T-cell (primary cell): ENCODE results near the gene ARHGAP8. TPM values are rescaled to one million over a fixed set of nuclear protein-coding genes. Genes with fewer than 3 reads are reported as not detected.

Experiments used
- ATAC-seq, 4 experiments: fragments of 200-7000 bp in 3 of 4; fragments of 150-1000 bp in 1 of 4; cut with Tn5 transposase; replicated peaks in 1 of 4; 1 replicate in 3 of 4; 2 replicates in 1 of 4; pipeline ENCODE4 v1.10.0; 2021; ENCODE audit warnings: moderate library complexity in 3 of 4, mild to moderate bottlenecking in 2 of 4, moderate number of reproducible peaks in 1 of 4
- CTCF ChIA-PET, 2 donors: fragments of 300-600 bp; sonication (Branson Sonifier 250); formaldehyde crosslinking; loops; one replicate each; lab custom pipeline; 2022; ENCODE audit warnings: antibody characterized with exemption in 2 of 2; lab: Charles Lee
- POLR2A ChIA-PET, 2 donors: fragments of 300-600 bp; sonication (Branson Sonifier 250); formaldehyde crosslinking; loops; one replicate each; lab custom pipeline; 2022; ENCODE audit warnings: antibody characterized with exemption in 2 of 2; lab: Charles Lee
- DNase-seq, 35 experiments: peaks; one replicate each; pipeline versions ENCODE4 v3.0.0 to v3.0.0-alpha.2; 2013 to 2023
- H3K27ac ChIP-seq: one replicate; pipeline ENCODE4 v1.5.1; 2013; ENCODE audit warnings: low read length
- H3K27me3 ChIP-seq, 2 experiments: replicated peaks in 1 of 2; 1 replicate in 1 of 2; 2 replicates in 1 of 2; pipeline versions ENCODE4 v1.6.1 to v1.7.0; 2013; ENCODE audit warnings: low read length in 1 of 2, mixed read lengths in 1 of 2; ENCODE audit not compliant: control insufficient read depth in 2 of 2, insufficient read depth in 2 of 2; ENCODE audit errors: extremely low read depth in 1 of 2
- H3K36me3 ChIP-seq, 2 donors: 1 replicate in 1 of 2; 2 replicates in 1 of 2; pipeline versions ENCODE4 v1.6.1 to v1.7.0; 2013; ENCODE audit warnings: low read length in 1 of 2; ENCODE audit not compliant: control insufficient read depth in 2 of 2, insufficient read depth in 1 of 2; ENCODE audit errors: extremely low read depth in 1 of 2
- H3K4me1 ChIP-seq, 2 experiments: 1 replicate in 1 of 2; 2 replicates in 1 of 2; pipeline versions ENCODE4 v1.6.1 to v1.7.0; 2013; ENCODE audit warnings: low read length in 2 of 2, mixed read lengths in 1 of 2; ENCODE audit not compliant: insufficient read depth in 2 of 2, control insufficient read depth in 1 of 2; ENCODE audit errors: extremely low read depth in 1 of 2
- H3K4me3 ChIP-seq, 2 donors: 1 replicate in 1 of 2; 2 replicates in 1 of 2; pipeline versions ENCODE4 v1.5.1 to v1.7.0; 2013; ENCODE audit warnings: mild to moderate bottlenecking in 2 of 2, low read length in 1 of 2, moderate library complexity in 1 of 2; ENCODE audit not compliant: control insufficient read depth in 1 of 2; ENCODE audit errors: extremely low read depth in 1 of 2
- H3K9me3 ChIP-seq: 2 replicates; pipeline ENCODE4 v1.7.0; 2013
- H3K27ac Mint-ChIP-seq, 2 donors: one replicate each; pipeline ENCODE4 v1.8.0; 2020 to 2021; ENCODE audit warnings: mild to moderate bottlenecking in 2 of 2, mixed read lengths in 2 of 2
- H3K27me3 Mint-ChIP-seq, 2 donors: one replicate each; pipeline ENCODE4 v1.8.0; 2021 to 2022; ENCODE audit warnings: mixed read lengths in 2 of 2
- H3K36me3 Mint-ChIP-seq: one replicate; pipeline ENCODE4 v1.8.0; 2021; ENCODE audit warnings: mixed read lengths
- H3K4me1 Mint-ChIP-seq, 3 donors: one replicate each; pipeline ENCODE4 v1.8.0; 2020 to 2022; ENCODE audit warnings: mixed read lengths in 3 of 3, mild to moderate bottlenecking in 1 of 3
- H3K4me3 Mint-ChIP-seq, 3 donors: one replicate each; pipeline ENCODE4 v1.8.0; 2020 to 2022; ENCODE audit warnings: mild to moderate bottlenecking in 3 of 3, mixed read lengths in 3 of 3, moderate library complexity in 3 of 3
- H3K9me3 Mint-ChIP-seq, 3 donors: one replicate each; pipeline ENCODE4 v1.8.0; 2020 to 2022; ENCODE audit warnings: mixed read lengths in 3 of 3
- WGBS: methylation state at CpG from one replicate; pipeline ENCODE4 v1.1.5; 2013; ENCODE audit warnings: missing lambda C conversion rate; ENCODE audit not compliant: insufficient coverage; 5-methylcytosine and 5-hydroxymethylcytosine counted together
- total RNA-seq, 35 experiments: library from RNA in 6 of 35; stranded (reverse) in 6 of 35; fragments of 120-200 nt in 1 of 35; gene quantifications; one replicate each; pipeline versions ENCODE4 v1.2.1 to v1.2.4 and lab custom pipeline; 2013 to 2026

ARHGAP8 gene
- total RNA-seq, 5 donors from 2014 or later (not counting 1 experiment from before 2014, with no cell fraction given) = 0.59 to 4.7 (median 2.0) TPM

GRCh38 chr22:44827666-44828190 is 75.4 kb downstream of the ARHGAP8 start:
- WGBS = 85% methylated on average over 6 of the region's 16 CpGs
- H3K36me3 Mint-ChIP-seq = no peaks in the 10 kb centered on the region
- H3K27me3 ChIP-seq = peaks cover 0 to 20% of the 10 kb centered on the region in 2 experiments
- no peak for ATAC-seq
- H3K4me3 ChIP-seq = no peak overlapping the region
- ChIA-PET CTCF (no interaction called here), POLR2A (no interaction called here)
- no peak overlapping the region for H3K4me3 Mint-ChIP-seq
- H3K27me3 Mint-ChIP-seq = peaks cover 18 to 29% of the 10 kb centered on the region in 2 donors
- no peaks in the 10 kb centered on the region for H3K4me1 ChIP-seq
- H3K27ac Mint-ChIP-seq = no peak overlapping the region
- no peaks in the 10 kb centered on the region for H3K9me3 ChIP-seq
- no peaks in the 10 kb centered on the region for H3K9me3 Mint-ChIP-seq
- no peak for DNase-seq
- no peaks in the 10 kb centered on the region for H3K4me1 Mint-ChIP-seq
- H3K36me3 ChIP-seq = no peaks in the 10 kb centered on the region
- no peak overlapping the region for H3K27ac ChIP-seq

- 28% methylated on average over 5 of the region's 8 CpGs for WGBS
- CTCF ChIA-PET = no interaction called here
These were observed 75.8 kb downstream of the ARHGAP8 start for GRCh38 chr22:44828193-44828592.

GRCh38 chr22:44831885-44832284 is 79.5 kb downstream of the ARHGAP8 start:
- Histone ChIP-seq H3K27me3 (peaks cover 0 to 22% of the 10 kb centered on the region in 2 experiments), H3K27ac (no peak overlapping the region), H3K4me1 (no peaks in the 10 kb centered on the region), H3K9me3 (no peaks in the 10 kb centered on the region), H3K36me3 (no peaks in the 10 kb centered on the region), H3K4me3 (no peak overlapping the region)
- ChIA-PET POLR2A (no interaction called here), CTCF (no interaction called here)
- ATAC-seq (no peak), DNase-seq (no peak)
- peaks cover 15 to 18% of the 10 kb centered on the region in 2 donors for H3K27me3 Mint-ChIP-seq
- H3K36me3 Mint-ChIP-seq = no peaks in the 10 kb centered on the region
- no peak overlapping the region for H3K27ac Mint-ChIP-seq
- no peak overlapping the region for H3K4me3 Mint-ChIP-seq
- WGBS = no CpG with 5 or more reads among the region's 1 CpG
- peaks cover 6 to 8% (median 6%) of the 10 kb centered on the region in 3 donors for H3K9me3 Mint-ChIP-seq
- no peaks in the 10 kb centered on the region for H3K4me1 Mint-ChIP-seq

More at GRCh38 chr22:44828193-44828592, 75.8 kb downstream of the ARHGAP8 start:
- POLR2A ChIA-PET = no interaction called here
- Mint-ChIP-seq H3K4me3 (no peak overlapping the region), H3K27ac (no peak overlapping the region), H3K9me3 (no peaks in the 10 kb centered on the region), H3K4me1 (no peaks in the 10 kb centered on the region), H3K27me3 (peaks cover 16 to 28% of the 10 kb centered on the region in 2 donors), H3K36me3 (no peaks in the 10 kb centered on the region)
- Histone ChIP-seq H3K27me3 (peaks cover 0 to 20% of the 10 kb centered on the region in 2 experiments), H3K9me3 (no peaks in the 10 kb centered on the region), H3K4me1 (no peaks in the 10 kb centered on the region), H3K4me3 (no peak overlapping the region), H3K27ac (no peak overlapping the region), H3K36me3 (no peaks in the 10 kb centered on the region)
- DNase-seq (peak in 1 of 35 experiments; percentile 10), ATAC-seq (no peak)

GRCh38 chr22:44834065-44834464 is 81.7 kb downstream of the ARHGAP8 start:
- Histone ChIP-seq H3K27me3 (peaks cover 0 to 30% of the 10 kb centered on the region in 2 experiments), H3K4me1 (no peaks in the 10 kb centered on the region), H3K9me3 (no peaks in the 10 kb centered on the region), H3K36me3 (no peaks in the 10 kb centered on the region), H3K27ac (no peak overlapping the region), H3K4me3 (no peak overlapping the region)
- ChIA-PET CTCF (no interaction called here), POLR2A (no interaction called here)
- Mint-ChIP-seq H3K36me3 (no peaks in the 10 kb centered on the region), H3K4me3 (no peak overlapping the region), H3K27ac (no peak overlapping the region), H3K27me3 (peaks cover 2 to 13% of the 10 kb centered on the region in 2 donors), H3K9me3 (peaks cover 6 to 8% (median 6%) of the 10 kb centered on the region in 3 donors), H3K4me1 (no peaks in the 10 kb centered on the region)
- DNase-seq (no peak), ATAC-seq (no peak)

- no peak overlapping the region for H3K4me3 Mint-ChIP-seq
- 78% methylated on average over 13 of the region's 15 CpGs for WGBS
These were observed 85.1 kb downstream of the ARHGAP8 start for GRCh38 chr22:44837481-44837880.

GRCh38 chr22:44838316-44839016 is 86.1 kb downstream of the ARHGAP8 start:
- CTCF ChIA-PET = no interaction called here
- no peak overlapping the region for H3K4me3 ChIP-seq
- Mint-ChIP-seq H3K36me3 (no peaks in the 10 kb centered on the region), H3K9me3 (peaks cover 6 to 8% (median 6%) of the 10 kb centered on the region in 3 donors), H3K4me1 (no peaks in the 10 kb centered on the region), H3K27ac (no peak overlapping the region), H3K4me3 (no peak overlapping the region), H3K27me3 (peaks cover 6 to 17% of the 10 kb centered on the region in 2 donors)
- POLR2A ChIA-PET = no interaction called here
- WGBS = 75% methylated on average over 8 of the region's 16 CpGs
- peaks cover 0 to 39% of the 10 kb centered on the region in 2 experiments for H3K27me3 ChIP-seq
- no peaks in the 10 kb centered on the region for H3K9me3 ChIP-seq
- H3K36me3 ChIP-seq = no peaks in the 10 kb centered on the region
- no peak for ATAC-seq
- no peaks in the 10 kb centered on the region for H3K4me1 ChIP-seq
- DNase-seq = no peak
- no peak overlapping the region for H3K27ac ChIP-seq

More at GRCh38 chr22:44837481-44837880, 85.1 kb downstream of the ARHGAP8 start:
- ChIA-PET CTCF (no interaction called here), POLR2A (no interaction called here)
- H3K27me3 ChIP-seq = peaks cover 0 to 39% of the 10 kb centered on the region in 2 experiments
- Mint-ChIP-seq H3K4me1 (no peaks in the 10 kb centered on the region), H3K27me3 (peaks cover 8 to 20% of the 10 kb centered on the region in 2 donors), H3K9me3 (peaks cover 6 to 8% (median 6%) of the 10 kb centered on the region in 3 donors), H3K36me3 (no peaks in the 10 kb centered on the region), H3K27ac (no peak overlapping the region)
- DNase-seq (no peak), ATAC-seq (no peak)
- no peaks in the 10 kb centered on the region for H3K4me1 ChIP-seq
- H3K27ac ChIP-seq = no peak overlapping the region
- H3K4me3 ChIP-seq = no peak overlapping the region
- H3K36me3 ChIP-seq = no peaks in the 10 kb centered on the region
- no peaks in the 10 kb centered on the region for H3K9me3 ChIP-seq
